Amniotic stem cell (primary cell): Measurements from ENCODE around the gene HS3ST1.

Source experiments
- DNase-seq: peaks from one replicate; lab custom pipeline; 2025; lab: John Stamatoyannopoulos, UW

Gene HS3ST1

GRCh38 chr4:11428231-11428898 lies at the start of gene HS3ST1:
TSS of gene HS3ST1 (minus strand) at chr4:11428894. CDS start at chr4:11400005, 28,889 bp downstream.
- no peak for DNase-seq

GRCh38 chr4:11475871-11476270 lies 47.2 kb upstream of the HS3ST1 start:
- DNase-seq, result no peak

- DNase-seq, result no peak
Observed at GRCh38 chr4:11474146-11474545, 45.5 kb upstream of the HS3ST1 start.

GRCh38 chr4:11472535-11472934 lies 43.8 kb upstream of the HS3ST1 start:
- no peak for DNase-seq

GRCh38 chr4:11471618-11472017 lies 42.9 kb upstream of the HS3ST1 start:
- no peak for DNase-seq

GRCh38 chr4:11471046-11471441 lies 42.4 kb upstream of the HS3ST1 start:
- DNase-seq, result no peak

GRCh38 chr4:11470438-11471045 lies 41.8 kb upstream of the HS3ST1 start:
- DNase-seq, result no peak

GRCh38 chr4:11469650-11470437 lies 41.1 kb upstream of the HS3ST1 start:
- no peak for DNase-seq

- DNase-seq, result no peak
Observed at GRCh38 chr4:11468901-11469300, 40.2 kb upstream of the HS3ST1 start.

- no peak for DNase-seq
Observed at GRCh38 chr4:11467931-11468330, 39.2 kb upstream of the HS3ST1 start.

- DNase-seq, result no peak
Observed at GRCh38 chr4:11463707-11464106, 35.0 kb upstream of the HS3ST1 start.

GRCh38 chr4:11456401-11456800 lies 27.7 kb upstream of the HS3ST1 start:
- no peak for DNase-seq

- no peak for DNase-seq
Observed at GRCh38 chr4:11455201-11455835, 26.6 kb upstream of the HS3ST1 start.

- no peak for DNase-seq
Observed at GRCh38 chr4:11451716-11452115, 23.0 kb upstream of the HS3ST1 start.

- no peak for DNase-seq
Observed at GRCh38 chr4:11446155-11446811, 17.6 kb upstream of the HS3ST1 start.

GRCh38 chr4:11441194-11441556 lies 12.5 kb upstream of the HS3ST1 start:
- DNase-seq, result no peak

- DNase-seq, result no peak
Observed at GRCh38 chr4:11440481-11441193, 11.9 kb upstream of the HS3ST1 start.

- no peak for DNase-seq
Observed at GRCh38 chr4:11439836-11440235, 11.1 kb upstream of the HS3ST1 start.

- no peak for DNase-seq
Observed at GRCh38 chr4:11438647-11439046, 10.0 kb upstream of the HS3ST1 start.

- no peak for DNase-seq
Observed at GRCh38 chr4:11436673-11437072, 8.0 kb upstream of the HS3ST1 start.

GRCh38 chr4:11436084-11436483 lies 7.4 kb upstream of the HS3ST1 start:
- no peak for DNase-seq

- no peak for DNase-seq
Observed at GRCh38 chr4:11435557-11435956, 6.9 kb upstream of the HS3ST1 start.
